ENCODE data around the gene ATRAID.
"Not testable (repeated sequence)": the region's sequence is repeated elsewhere in the genome, so short reads cannot be mapped to it uniquely, and the experiment has no call there.

ATRAID gene

GRCh38 chr2:27211943-27212625 is at the start of gene ATRAID, which contains the start of gene SLC5A6:
TSS of gene ATRAID (plus strand) at chr2:27212041. CDS start at chr2:27212369, 328 bp downstream.
TSS of gene SLC5A6 (minus strand) at chr2:27212268. CDS start at chr2:27207650, 4,618 bp downstream.
- peaks cover 35% of the 10 kb centered on the region for H3K36me3 ChIP-seq (ENCODE audit: control insufficient read depth, low read depth, low read length)
- peak within 1 kb of the TSS; percentile 98 for H3K9ac ChIP-seq (ENCODE audit: low read length)
- H3K27ac ChIP-seq (ENCODE audit: low read length): peak within 1 kb of the TSS; percentile 94
- H3K9me3 ChIP-seq (ENCODE audit: control insufficient read depth, low read depth, low read length): no peaks in the 10 kb centered on the region
- peak within 1 kb of the TSS; percentile 98 for H3K4me3 ChIP-seq (ENCODE audit: low read length)
- H3K4me1 ChIP-seq (ENCODE audit: control insufficient read depth, low read depth, low read length): peaks cover 13% of the 10 kb centered on the region
- H3K27me3 ChIP-seq (ENCODE audit: control insufficient read depth, insufficient read depth, low read length): no peaks in the 10 kb centered on the region

- Histone ChIP-seq H3K27me3 (ENCODE audit: control insufficient read depth, insufficient read depth, low read length) (no peaks in the 10 kb centered on the region), H3K9ac (ENCODE audit: low read length) (no peak overlapping the region), H3K36me3 (ENCODE audit: control insufficient read depth, low read depth, low read length) (no peaks in the 10 kb centered on the region), H3K4me1 (ENCODE audit: control insufficient read depth, low read depth, low read length) (no peaks in the 10 kb centered on the region), H3K9me3 (ENCODE audit: control insufficient read depth, low read depth, low read length) (no peaks in the 10 kb centered on the region), H3K27ac (ENCODE audit: low read length) (no peak overlapping the region), H3K4me3 (ENCODE audit: low read length) (no peak overlapping the region)
Measured at GRCh38 chr2:27162151-27163121, 49.4 kb upstream of the ATRAID start.

GRCh38 chr2:27164960-27165763 is 46.7 kb upstream of the ATRAID start:
- Histone ChIP-seq H3K9me3 (ENCODE audit: control insufficient read depth, low read depth, low read length) (no peaks in the 10 kb centered on the region), H3K4me3 (ENCODE audit: low read length) (no peak overlapping the region), H3K4me1 (ENCODE audit: control insufficient read depth, low read depth, low read length) (no peaks in the 10 kb centered on the region), H3K9ac (ENCODE audit: low read length) (no peak overlapping the region), H3K27me3 (ENCODE audit: control insufficient read depth, insufficient read depth, low read length) (peaks cover under 1% of the 10 kb centered on the region), H3K27ac (ENCODE audit: low read length) (no peak overlapping the region), H3K36me3 (ENCODE audit: control insufficient read depth, low read depth, low read length) (no peaks in the 10 kb centered on the region)

- no peaks in the 10 kb centered on the region for H3K4me1 ChIP-seq (ENCODE audit: control insufficient read depth, low read depth, low read length)
- no peaks in the 10 kb centered on the region for H3K36me3 ChIP-seq (ENCODE audit: control insufficient read depth, low read depth, low read length)
- H3K4me3 ChIP-seq (ENCODE audit: low read length): no peak overlapping the region
- H3K9ac ChIP-seq (ENCODE audit: low read length): no peak overlapping the region
- peaks cover 5% of the 10 kb centered on the region for H3K27me3 ChIP-seq (ENCODE audit: control insufficient read depth, insufficient read depth, low read length)
- no peaks in the 10 kb centered on the region for H3K9me3 ChIP-seq (ENCODE audit: control insufficient read depth, low read depth, low read length)
- H3K27ac ChIP-seq (ENCODE audit: low read length): no peak overlapping the region
Measured at GRCh38 chr2:27170581-27171337, 41.1 kb upstream of the ATRAID start.

- Histone ChIP-seq H3K27me3 (ENCODE audit: control insufficient read depth, insufficient read depth, low read length) (peaks cover 5% of the 10 kb centered on the region), H3K27ac (ENCODE audit: low read length) (no peak overlapping the region), H3K9ac (ENCODE audit: low read length) (no peak overlapping the region), H3K4me3 (ENCODE audit: low read length) (no peak overlapping the region), H3K4me1 (ENCODE audit: control insufficient read depth, low read depth, low read length) (no peaks in the 10 kb centered on the region), H3K36me3 (ENCODE audit: control insufficient read depth, low read depth, low read length) (no peaks in the 10 kb centered on the region), H3K9me3 (ENCODE audit: control insufficient read depth, low read depth, low read length) (no peaks in the 10 kb centered on the region)
Measured at GRCh38 chr2:27171351-27171848, 40.4 kb upstream of the ATRAID start.

GRCh38 chr2:27174638-27175037 is 37.2 kb upstream of the ATRAID start:
- H3K9ac ChIP-seq (ENCODE audit: low read length): no peak overlapping the region
- peaks cover 5% of the 10 kb centered on the region for H3K27me3 ChIP-seq (ENCODE audit: control insufficient read depth, insufficient read depth, low read length)
- H3K36me3 ChIP-seq (ENCODE audit: control insufficient read depth, low read depth, low read length): no peaks in the 10 kb centered on the region
- no peak overlapping the region for H3K4me3 ChIP-seq (ENCODE audit: low read length)
- no peaks in the 10 kb centered on the region for H3K4me1 ChIP-seq (ENCODE audit: control insufficient read depth, low read depth, low read length)
- H3K27ac ChIP-seq (ENCODE audit: low read length): no peak overlapping the region
- H3K9me3 ChIP-seq (ENCODE audit: control insufficient read depth, low read depth, low read length): no peaks in the 10 kb centered on the region

- Histone ChIP-seq H3K9me3 (ENCODE audit: control insufficient read depth, low read depth, low read length) (no peaks in the 10 kb centered on the region), H3K4me1 (ENCODE audit: control insufficient read depth, low read depth, low read length) (no peaks in the 10 kb centered on the region), H3K4me3 (ENCODE audit: low read length) (no peak overlapping the region), H3K27ac (ENCODE audit: low read length) (no peak overlapping the region), H3K36me3 (ENCODE audit: control insufficient read depth, low read depth, low read length) (no peaks in the 10 kb centered on the region), H3K9ac (ENCODE audit: low read length) (no peak overlapping the region), H3K27me3 (ENCODE audit: control insufficient read depth, insufficient read depth, low read length) (peaks cover 3% of the 10 kb centered on the region)
Measured at GRCh38 chr2:27175330-27175729, 36.5 kb upstream of the ATRAID start.

- not testable (repeated sequence) for H3K36me3 ChIP-seq (ENCODE audit: control insufficient read depth, low read depth, low read length); H3K9me3 ChIP-seq (ENCODE audit: control insufficient read depth, low read depth, low read length); H3K27me3 ChIP-seq (ENCODE audit: control insufficient read depth, insufficient read depth, low read length); H3K4me1 ChIP-seq (ENCODE audit: control insufficient read depth, low read depth, low read length); H3K27ac ChIP-seq (ENCODE audit: low read length); H3K4me3 ChIP-seq (ENCODE audit: low read length); H3K9ac ChIP-seq (ENCODE audit: low read length)
Measured at GRCh38 chr2:27175781-27176180, 36.1 kb upstream of the ATRAID start.

GRCh38 chr2:27177441-27178351 is 34.1 kb upstream of the ATRAID start:
- Histone ChIP-seq H3K4me3 (ENCODE audit: low read length) (no peak overlapping the region), H3K27ac (ENCODE audit: low read length) (no peak overlapping the region), H3K27me3 (ENCODE audit: control insufficient read depth, insufficient read depth, low read length) (no peaks in the 10 kb centered on the region), H3K36me3 (ENCODE audit: control insufficient read depth, low read depth, low read length) (no peaks in the 10 kb centered on the region), H3K4me1 (ENCODE audit: control insufficient read depth, low read depth, low read length) (no peaks in the 10 kb centered on the region), H3K9me3 (ENCODE audit: control insufficient read depth, low read depth, low read length) (no peaks in the 10 kb centered on the region), H3K9ac (ENCODE audit: low read length) (no peak overlapping the region)

- no peaks in the 10 kb centered on the region for H3K4me1 ChIP-seq (ENCODE audit: control insufficient read depth, low read depth, low read length)
- H3K27ac ChIP-seq (ENCODE audit: low read length): no peak overlapping the region
- H3K9ac ChIP-seq (ENCODE audit: low read length): no peak overlapping the region
- no peak overlapping the region for H3K4me3 ChIP-seq (ENCODE audit: low read length)
- no peaks in the 10 kb centered on the region for H3K27me3 ChIP-seq (ENCODE audit: control insufficient read depth, insufficient read depth, low read length)
- no peaks in the 10 kb centered on the region for H3K9me3 ChIP-seq (ENCODE audit: control insufficient read depth, low read depth, low read length)
- no peaks in the 10 kb centered on the region for H3K36me3 ChIP-seq (ENCODE audit: control insufficient read depth, low read depth, low read length)
Measured at GRCh38 chr2:27178469-27178868, 33.4 kb upstream of the ATRAID start.
